Cardiac fibroblast (primary cell): ENCODE measurements around the gene AKR1C4.
A peak's percentile ranks its signal among the peaks of the same experiment; 100 is the strongest.
"Not testable (repeated sequence)": the region's sequence is repeated elsewhere in the genome, so short reads cannot be mapped to it uniquely, and the experiment has no call there.

ENCODE experiments used
- DNase-seq, 2 donors: peaks; one replicate each; pipeline versions ENCODE4 v3.0.0 to v3.0.0-alpha.2; 2010; ENCODE audit warnings: low read depth in 2 of 2
- H3K4me3 ChIP-seq, 2 donors: replicated peaks in 1 of 2; 1 replicate in 1 of 2; 2 replicates in 1 of 2; pipeline ENCODE4 v1.5.1; 2011; ENCODE audit warnings: low read depth in 2 of 2, low read length in 2 of 2, mild to moderate bottlenecking in 2 of 2, moderate library complexity in 1 of 2
- CTCF ChIP-seq: IDR thresholded peaks from one replicate; pipeline ENCODE4 v1.5.1; 2011; ENCODE audit warnings: low read depth, mild to moderate bottlenecking, low read length, inconsistent platforms

Gene AKR1C4

GRCh38 chr10:5229019-5229418, 32.4 kb downstream of the AKR1C4 start:
- TF ChIP-seq CTCF: no peak
- no peak for DNase-seq
- no peak overlapping the region for H3K4me3 ChIP-seq

GRCh38 chr10:5233324-5233723, 36.7 kb downstream of the AKR1C4 start:
- H3K4me3 ChIP-seq: no peak overlapping the region
- no peak for DNase-seq
- no peak for TF ChIP-seq CTCF

- no peak overlapping the region for H3K4me3 ChIP-seq
- peak; percentile 81 to 91 for DNase-seq
- no peak for TF ChIP-seq CTCF
Measured at GRCh38 chr10:5234106-5234860, 37.6 kb downstream of the AKR1C4 start.

- DNase-seq, H3K4me3 ChIP-seq: not testable (repeated sequence)
Measured at GRCh38 chr10:5237541-5237940, 40.9 kb downstream of the AKR1C4 start.

- no peak overlapping the region for H3K4me3 ChIP-seq
- DNase-seq: no peak
- no peak for TF ChIP-seq CTCF
Measured at GRCh38 chr10:5242585-5242984, 45.9 kb downstream of the AKR1C4 start.

DNA sequence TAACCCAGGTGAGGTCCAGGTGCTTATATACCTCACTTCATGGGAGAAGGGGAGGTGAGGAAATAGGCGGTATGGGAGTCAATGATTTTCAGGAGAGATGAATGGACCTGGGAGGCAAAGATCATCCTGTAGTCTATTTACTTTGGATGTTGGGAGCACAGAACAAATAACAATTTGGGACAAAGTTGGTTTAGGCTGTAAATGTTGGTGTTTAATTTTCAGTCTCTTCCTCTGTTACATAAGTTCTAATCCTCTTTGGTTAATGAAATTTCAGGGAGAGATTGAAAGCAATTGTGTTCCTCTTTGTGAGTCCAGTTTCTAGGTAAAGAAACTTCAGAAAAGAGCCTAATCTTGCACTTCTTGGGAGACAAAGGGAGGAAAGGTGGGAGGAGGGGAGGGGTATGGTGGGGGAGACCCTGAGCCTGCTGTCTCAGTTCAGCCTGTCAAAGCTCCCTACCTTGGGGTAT, 46.9 kb downstream of the AKR1C4 start:
- no peak for DNase-seq
- H3K4me3 ChIP-seq: no peak overlapping the region
- TF ChIP-seq CTCF: no peak

GRCh38 chr10:5252177-5253037, 55.8 kb downstream of the AKR1C4 start:
- TF ChIP-seq CTCF: no peak
- no peak overlapping the region for H3K4me3 ChIP-seq
- DNase-seq: peak; percentile 29 to 72
